ENCODE results near the gene TNP2. TPM values are rescaled to one million over a fixed set of nuclear protein-coding genes. Genes with fewer than 3 reads are reported as not detected.

The TNP2 gene
- total and polyA plus RNA-seq, 9 of the 15 experiments (the other 6 are each of a cell fraction or from before 2014, with no cell fraction given): not detected

- TF ChIP-seq, protein P1, sequence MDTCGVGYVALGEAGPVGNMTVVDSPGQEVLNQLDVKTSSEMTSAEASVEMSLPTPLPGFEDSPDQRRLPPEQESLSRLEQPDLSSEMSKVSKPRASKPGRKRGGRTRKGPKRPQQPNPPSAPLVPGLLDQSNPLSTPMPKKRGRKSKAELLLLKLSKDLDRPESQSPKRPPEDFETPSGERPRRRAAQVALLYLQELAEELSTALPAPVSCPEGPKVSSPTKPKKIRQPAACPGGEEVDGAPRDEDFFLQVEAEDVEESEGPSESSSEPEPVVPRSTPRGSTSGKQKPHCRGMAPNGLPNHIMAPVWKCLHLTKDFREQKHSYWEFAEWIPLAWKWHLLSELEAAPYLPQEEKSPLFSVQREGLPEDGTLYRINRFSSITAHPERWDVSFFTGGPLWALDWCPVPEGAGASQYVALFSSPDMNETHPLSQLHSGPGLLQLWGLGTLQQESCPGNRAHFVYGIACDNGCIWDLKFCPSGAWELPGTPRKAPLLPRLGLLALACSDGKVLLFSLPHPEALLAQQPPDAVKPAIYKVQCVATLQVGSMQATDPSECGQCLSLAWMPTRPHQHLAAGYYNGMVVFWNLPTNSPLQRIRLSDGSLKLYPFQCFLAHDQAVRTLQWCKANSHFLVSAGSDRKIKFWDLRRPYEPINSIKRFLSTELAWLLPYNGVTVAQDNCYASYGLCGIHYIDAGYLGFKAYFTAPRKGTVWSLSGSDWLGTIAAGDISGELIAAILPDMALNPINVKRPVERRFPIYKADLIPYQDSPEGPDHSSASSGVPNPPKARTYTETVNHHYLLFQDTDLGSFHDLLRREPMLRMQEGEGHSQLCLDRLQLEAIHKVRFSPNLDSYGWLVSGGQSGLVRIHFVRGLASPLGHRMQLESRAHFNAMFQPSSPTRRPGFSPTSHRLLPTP (IDR thresholded peaks at IDR 0.05; ENCODE audit: borderline replicate concordance, extremely low read depth, insufficient read length): peak; percentile 34
- TF ChIP-seq ZC3H8 (IDR thresholded peaks at IDR 0.05): no peak
- TF ChIP-seq MXI1 (IDR thresholded peaks at IDR 0.05; ENCODE audit: low read depth, low read length): no peak
- TF ChIP-seq CHD4 (IDR thresholded peaks at IDR 0.05; ENCODE audit: insufficient read depth, insufficient replicate concordance, low read depth, low read length, poor library complexity, severe bottlenecking): peak; percentile 27
- TF ChIP-seq CBX3 (IDR thresholded peaks at IDR 0.05; ENCODE audit: borderline replicate concordance in 1 of 2, low read length in 2 of 2): peak in 1 of 2 experiments; percentile 99; a peak in 2 of 3 replicates
- TF ChIP-seq BCOR (IDR thresholded peaks at IDR 0.05): 0 out of 2 replicates have a peak, but pooled peaks have one; percentile 44
- TF ChIP-seq FOXA3 (CRISPR knock-in tag; conservative IDR thresholded peaks at IDR 0.05 in 1 of 2, IDR thresholded peaks at IDR 0.05 in 1 of 2): no peak
Observed at GRCh38 chr16:11218604-11218962, 50.5 kb downstream of the TNP2 start (continued).

Small RNA genes lying within 50 kb of the gene (microRNA-seq; reads per million reads assigned to microRNA genes)
- not detected for gene MIR548H2 (ENCODE audit: borderline microRNAs expressed)

Small RNA genes lying within 50 kb of the gene (small RNA-seq; reads per million reads assigned to genes)
- gene MIR548H2 (not detected), gene RF00019 (not detected), gene RF00554 (not detected)

Other genes with a start within 250 kb of the TNP2 start
- 2.9 and 3.3 TPM in 2 replicates for gene SOCS1, start 13.1 kb downstream of the TNP2 start, total RNA-seq (2014; rRNA removed)
- 0.29 and 0.44 TPM in 2 replicates for gene SOCS1, start 13.1 kb downstream of the TNP2 start, total RNA-seq (2014; rRNA removed; fragmentation: Illumina TruSeq; extraction: Trizol)
- 1.8 and 2.3 TPM in 2 replicates for gene SOCS1, start 13.1 kb downstream of the TNP2 start, total RNA-seq (2015; rRNA removed; fragmentation: Illumina TruSeq; extraction: Trizol)
- 7.1 and 7.5 TPM in 2 replicates for gene SOCS1, start 13.1 kb downstream of the TNP2 start, total RNA-seq (2021)
- 3.8 and 6.4 TPM in 2 replicates for gene SOCS1, start 13.1 kb downstream of the TNP2 start, polyA plus RNA-seq (2011; rRNA removed)
- 1.1 and 1.4 TPM in 2 replicates for gene SOCS1, start 13.1 kb downstream of the TNP2 start, polyA plus RNA-seq (2014; fragmentation: Illumina TruSeq; extraction: Trizol)
- gene SOCS1, start 13.1 kb downstream of the TNP2 start, polyA plus RNA-seq (2014; fragmentation: Nextera tagmentation; extraction: Ambion mirVana): under 1 TPM; 0.04 to 0.10 TPM
- 6.2 and 7.2 TPM in 2 replicates for gene SOCS1, start 13.1 kb downstream of the TNP2 start, polyA plus RNA-seq (2014; rRNA removed)
- not detected in 2 replicates for gene PRM3, start 4.3 kb upstream of the TNP2 start, total RNA-seq (2014; rRNA removed)
- gene PRM3, start 4.3 kb upstream of the TNP2 start, total RNA-seq (2014; rRNA removed; fragmentation: Illumina TruSeq; extraction: Trizol): not detected in 2 replicates
- gene PRM3, start 4.3 kb upstream of the TNP2 start, total RNA-seq (2015; rRNA removed; fragmentation: Illumina TruSeq; extraction: Trizol): not detected in 2 replicates
- not detected in 2 replicates for gene PRM3, start 4.3 kb upstream of the TNP2 start, total RNA-seq (2021)
- gene PRM3, start 4.3 kb upstream of the TNP2 start, polyA plus RNA-seq (2011; rRNA removed): not detected in 2 replicates
- not detected in 2 replicates for gene PRM3, start 4.3 kb upstream of the TNP2 start, polyA plus RNA-seq (2014; fragmentation: Illumina TruSeq; extraction: Trizol)
- not detected for gene PRM3, start 4.3 kb upstream of the TNP2 start, polyA plus RNA-seq (2014; fragmentation: Nextera tagmentation; extraction: Ambion mirVana)
- gene PRM3, start 4.3 kb upstream of the TNP2 start, polyA plus RNA-seq (2014; rRNA removed): not detected in 2 replicates
- gene PRM2, start 7.2 kb upstream of the TNP2 start, total RNA-seq (2014; rRNA removed): not detected in 2 replicates
- not detected in 2 replicates for gene PRM2, start 7.2 kb upstream of the TNP2 start, total RNA-seq (2014; rRNA removed; fragmentation: Illumina TruSeq; extraction: Trizol)
- not detected in 2 replicates for gene PRM2, start 7.2 kb upstream of the TNP2 start, total RNA-seq (2015; rRNA removed; fragmentation: Illumina TruSeq; extraction: Trizol)
- gene PRM2, start 7.2 kb upstream of the TNP2 start, total RNA-seq (2021): not detected in 2 replicates
- not detected in 2 replicates for gene PRM2, start 7.2 kb upstream of the TNP2 start, polyA plus RNA-seq (2011; rRNA removed)
- not detected in 2 replicates for gene PRM2, start 7.2 kb upstream of the TNP2 start, polyA plus RNA-seq (2014; fragmentation: Illumina TruSeq; extraction: Trizol)
- not detected for gene PRM2, start 7.2 kb upstream of the TNP2 start, polyA plus RNA-seq (2014; fragmentation: Nextera tagmentation; extraction: Ambion mirVana)
- gene PRM2, start 7.2 kb upstream of the TNP2 start, polyA plus RNA-seq (2014; rRNA removed): not detected in 2 replicates
- not detected in 2 replicates for gene PRM1, start 12.0 kb upstream of the TNP2 start, total RNA-seq (2014; rRNA removed)
- not detected in 2 replicates for gene PRM1, start 12.0 kb upstream of the TNP2 start, total RNA-seq (2014; rRNA removed; fragmentation: Illumina TruSeq; extraction: Trizol)
- gene PRM1, start 12.0 kb upstream of the TNP2 start, total RNA-seq (2015; rRNA removed; fragmentation: Illumina TruSeq; extraction: Trizol): not detected in 2 replicates
- gene PRM1, start 12.0 kb upstream of the TNP2 start, total RNA-seq (2021): not detected in 2 replicates
- gene PRM1, start 12.0 kb upstream of the TNP2 start, polyA plus RNA-seq (2011; rRNA removed): not detected in 2 replicates
- not detected in 2 replicates for gene PRM1, start 12.0 kb upstream of the TNP2 start, polyA plus RNA-seq (2014; fragmentation: Illumina TruSeq; extraction: Trizol)
- not detected for gene PRM1, start 12.0 kb upstream of the TNP2 start, polyA plus RNA-seq (2014; fragmentation: Nextera tagmentation; extraction: Ambion mirVana)
- not detected in 2 replicates for gene PRM1, start 12.0 kb upstream of the TNP2 start, polyA plus RNA-seq (2014; rRNA removed)
- gene RMI2, start 76.1 kb upstream of the TNP2 start, total RNA-seq (2014; rRNA removed): 23.2 and 35.2 TPM in 2 replicates
- gene RMI2, start 76.1 kb upstream of the TNP2 start, total RNA-seq (2014; rRNA removed; fragmentation: Illumina TruSeq; extraction: Trizol): 32.6 and 39.9 TPM in 2 replicates
- 16.1 and 16.4 TPM in 2 replicates for gene RMI2, start 76.1 kb upstream of the TNP2 start, total RNA-seq (2015; rRNA removed; fragmentation: Illumina TruSeq; extraction: Trizol)
- 33.7 and 38.8 TPM in 2 replicates for gene RMI2, start 76.1 kb upstream of the TNP2 start, total RNA-seq (2021)
- gene RMI2, start 76.1 kb upstream of the TNP2 start, polyA plus RNA-seq (2011; rRNA removed): 27.4 and 35.0 TPM in 2 replicates
- 43.4 and 48.8 TPM in 2 replicates for gene RMI2, start 76.1 kb upstream of the TNP2 start, polyA plus RNA-seq (2014; fragmentation: Illumina TruSeq; extraction: Trizol)
- 10 to 100 TPM in 1 of 2 experiments, 1 to 10 TPM in 1; 8.0 to 10.3 TPM for gene RMI2, start 76.1 kb upstream of the TNP2 start, polyA plus RNA-seq (2014; fragmentation: Nextera tagmentation; extraction: Ambion mirVana)
- gene RMI2, start 76.1 kb upstream of the TNP2 start, polyA plus RNA-seq (2014; rRNA removed): 32.5 and 36.9 TPM in 2 replicates

Data from K562 (cell line).